Uterus (tissue), 4 donors: ENCODE data around the gene UBE3C. TPM values are rescaled to one million over a fixed set of nuclear protein-coding genes. Genes with fewer than 3 reads are reported as not detected.
A peak's percentile ranks its signal among the peaks of the same experiment; 100 is the strongest.

Experiments
- DNase-seq, 2 donors: peaks; one replicate each; pipeline ENCODE4 v3.0.0-alpha.2; 2019 to 2020
- H3K27ac ChIP-seq, 2 donors: fragments of 200-600 bp; sonication (generic); 1 replicate in 1 of 2; 2 replicates in 1 of 2; pipeline ENCODE4 v1.5.1; 2016 to 2018
- H3K27me3 ChIP-seq, 2 donors: fragments of 200-600 bp; sonication (generic); one replicate each; pipeline ENCODE4 v1.5.1; 2018 to 2019; ENCODE audit warnings: control low read depth in 1 of 2
- H3K36me3 ChIP-seq, 2 donors: fragments of 200-600 bp; sonication (generic); one replicate each; pipeline ENCODE4 v1.5.1; 2019; ENCODE audit warnings: control low read depth in 1 of 2
- H3K4me1 ChIP-seq, 2 donors: fragments of 200-600 bp; sonication (generic); one replicate each; pipeline ENCODE4 v1.5.1; 2018 to 2019; ENCODE audit warnings: control low read depth in 1 of 2
- H3K4me3 ChIP-seq, 2 donors: fragments of 200-600 bp; sonication (generic); 1 replicate in 1 of 2; 2 replicates in 1 of 2; pipeline ENCODE4 v1.5.1; 2018 to 2019; ENCODE audit warnings: mild to moderate bottlenecking in 1 of 2
- H3K9me3 ChIP-seq, 2 donors: fragments of 200-600 bp; sonication (generic); one replicate each; pipeline ENCODE4 v1.5.1; 2019; ENCODE audit warnings: control low read depth in 1 of 2
- POLR2A ChIP-seq, 2 donors: fragments of 450-650 bp; IDR thresholded peaks; one replicate each; pipeline ENCODE4 v1.6.1; 2016; ENCODE audit warnings: antibody characterized with exemption in 2 of 2, mild to moderate bottlenecking in 1 of 2, moderate library complexity in 1 of 2
- intact Hi-C: fragments of 100-400 bp; cut with DNase I; formaldehyde crosslinking; loops from one replicate; pipeline ENCODE4 v1.15.1; 2023; ENCODE audit warnings: low total_unique reads
- total RNA-seq, 4 donors: library from RNA; depleted of rRNA in 3 of 4; stranded (reverse); fragments of >200 nt in 3 of 4; gene quantifications; one replicate each; pipeline versions ENCODE4 v1.1.0 to v1.2.4, GENCODE V29; 2014 to 2023
- TF ChIP-seq, protein P1 (sequence below), 4 experiments: fragments of 200-600 bp in 2 of 4; fragments of 450-650 bp in 2 of 4; sonication (generic) in 2 of 4; IDR thresholded peaks; one replicate each; pipeline ENCODE4 v1.5.1; 2016 to 2019; ENCODE audit warnings: antibody characterized with exemption in 4 of 4, mild to moderate bottlenecking in 2 of 4, moderate library complexity in 1 of 4
- donor health status: DM: yes; HTN: yes; CAD: no.

The UBE3C gene
- total RNA-seq = 100 to 1,000 TPM in 2 of 4 donors, 10 to 100 TPM in 2; 54.1 to 121 (median 91.7) TPM

DNA sequence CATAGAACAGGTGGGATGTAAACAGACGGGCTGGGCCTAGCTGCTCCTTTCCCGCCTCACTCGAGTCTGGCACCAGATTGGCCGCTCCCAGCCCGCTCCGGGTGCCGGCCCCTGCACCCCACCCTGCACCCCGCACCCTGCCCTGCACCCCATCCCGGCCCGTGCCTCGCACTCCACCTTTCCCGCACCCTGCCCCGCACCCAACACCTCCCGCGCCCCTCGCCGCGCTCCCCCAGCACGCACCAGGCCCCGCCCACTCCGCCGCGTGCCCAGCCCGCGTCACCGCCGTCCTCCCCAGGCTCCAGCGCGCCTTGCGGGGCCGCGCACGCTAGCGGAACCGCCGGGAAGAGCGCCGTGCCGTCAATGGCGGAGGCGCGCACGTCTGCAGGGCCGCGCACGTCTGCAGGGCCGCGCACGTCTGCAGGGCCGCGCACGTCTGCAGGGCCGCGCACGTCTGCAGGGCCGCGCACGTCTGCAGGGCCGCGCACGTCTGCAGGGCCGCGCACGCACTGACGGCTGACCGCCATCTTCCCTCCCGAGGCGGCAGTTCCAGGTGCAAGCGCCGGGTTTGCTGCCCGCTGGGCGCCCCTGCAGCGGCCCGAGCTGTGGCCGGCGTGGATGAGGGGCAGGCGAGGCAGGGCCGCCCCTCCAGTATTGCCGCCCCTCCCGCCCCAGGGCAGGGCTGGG lies at the start of gene UBE3C:
Gene UBE3C, plus strand, starts transcription at position 503 of the 687 bp plus-strand sequence. CDS start 347 bp downstream, outside the sequence.
- TF ChIP-seq POLR2A (IDR thresholded peaks at IDR 0.05) = peak; percentile 29 to 75
- TF ChIP-seq, protein P1, sequence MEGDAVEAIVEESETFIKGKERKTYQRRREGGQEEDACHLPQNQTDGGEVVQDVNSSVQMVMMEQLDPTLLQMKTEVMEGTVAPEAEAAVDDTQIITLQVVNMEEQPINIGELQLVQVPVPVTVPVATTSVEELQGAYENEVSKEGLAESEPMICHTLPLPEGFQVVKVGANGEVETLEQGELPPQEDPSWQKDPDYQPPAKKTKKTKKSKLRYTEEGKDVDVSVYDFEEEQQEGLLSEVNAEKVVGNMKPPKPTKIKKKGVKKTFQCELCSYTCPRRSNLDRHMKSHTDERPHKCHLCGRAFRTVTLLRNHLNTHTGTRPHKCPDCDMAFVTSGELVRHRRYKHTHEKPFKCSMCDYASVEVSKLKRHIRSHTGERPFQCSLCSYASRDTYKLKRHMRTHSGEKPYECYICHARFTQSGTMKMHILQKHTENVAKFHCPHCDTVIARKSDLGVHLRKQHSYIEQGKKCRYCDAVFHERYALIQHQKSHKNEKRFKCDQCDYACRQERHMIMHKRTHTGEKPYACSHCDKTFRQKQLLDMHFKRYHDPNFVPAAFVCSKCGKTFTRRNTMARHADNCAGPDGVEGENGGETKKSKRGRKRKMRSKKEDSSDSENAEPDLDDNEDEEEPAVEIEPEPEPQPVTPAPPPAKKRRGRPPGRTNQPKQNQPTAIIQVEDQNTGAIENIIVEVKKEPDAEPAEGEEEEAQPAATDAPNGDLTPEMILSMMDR (IDR thresholded peaks at IDR 0.05) = peak in 1 of 4 experiments; percentile 13
- H3K9me3 ChIP-seq = no peaks in the 10 kb centered on the region
- intact Hi-C loops = no loop called here
- peak within 1 kb of the TSS; percentile 90 to 95 for H3K27ac ChIP-seq
- no peaks in the 10 kb centered on the region for H3K27me3 ChIP-seq
- peaks cover 3 to 12% of the 10 kb centered on the region in 2 donors for H3K4me1 ChIP-seq
- peak within 1 kb of the TSS; percentile 57 to 72 for H3K4me3 ChIP-seq
- DNase-seq = peak; percentile 86 to 92
- no peaks in the 10 kb centered on the region for H3K36me3 ChIP-seq

DNA sequence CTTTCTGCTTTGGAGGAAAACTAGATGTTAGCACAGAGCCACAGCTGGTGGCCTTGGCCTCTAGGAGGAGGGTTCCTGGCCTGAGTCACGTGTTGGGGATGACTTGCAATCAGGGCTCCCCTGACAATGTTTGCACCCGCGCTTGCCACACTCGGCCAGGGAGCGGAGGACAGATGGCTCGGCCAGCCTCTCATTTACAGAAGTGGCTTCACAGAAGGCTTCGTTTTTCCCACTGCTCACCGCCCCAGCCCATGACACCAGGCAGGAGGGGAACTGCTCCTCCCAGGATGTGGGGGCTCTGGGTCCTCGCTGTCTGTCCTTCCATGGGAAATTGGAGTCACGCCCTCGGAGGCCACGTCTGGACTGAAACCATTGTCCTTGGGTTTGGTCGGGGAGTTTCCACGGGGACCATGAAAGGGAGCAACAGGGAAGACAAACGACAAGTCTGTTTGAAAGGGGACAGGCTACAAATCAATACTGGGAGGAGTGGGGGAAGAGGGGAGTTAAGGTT lies 49.6 kb upstream of the UBE3C start:
- peaks cover 0 to 6% of the 10 kb centered on the region in 2 donors for H3K9me3 ChIP-seq
- no peak overlapping the region for H3K4me3 ChIP-seq
- TF ChIP-seq POLR2A (IDR thresholded peaks at IDR 0.05) = no peak
- TF ChIP-seq, protein P1 (IDR thresholded peaks at IDR 0.05) = no peak
- no peaks in the 10 kb centered on the region for H3K36me3 ChIP-seq
- no peaks in the 10 kb centered on the region for H3K27me3 ChIP-seq
- no peak for DNase-seq
- no peak overlapping the region for H3K27ac ChIP-seq
- H3K4me1 ChIP-seq = no peaks in the 10 kb centered on the region
- intact Hi-C loops = no loop called here

GRCh38 chr7:157090485-157091165 lies 48.1 kb upstream of the UBE3C start:
- intact Hi-C loops = no loop called here
- no peak overlapping the region for H3K4me3 ChIP-seq
- DNase-seq = no peak
- H3K9me3 ChIP-seq = no peaks in the 10 kb centered on the region
- no peak overlapping the region for H3K27ac ChIP-seq
- no peaks in the 10 kb centered on the region for H3K27me3 ChIP-seq
- no peaks in the 10 kb centered on the region for H3K4me1 ChIP-seq
- no peak for TF ChIP-seq POLR2A (IDR thresholded peaks at IDR 0.05)
- TF ChIP-seq, protein P1 (IDR thresholded peaks at IDR 0.05) = no peak
- H3K36me3 ChIP-seq = no peaks in the 10 kb centered on the region

DNA sequence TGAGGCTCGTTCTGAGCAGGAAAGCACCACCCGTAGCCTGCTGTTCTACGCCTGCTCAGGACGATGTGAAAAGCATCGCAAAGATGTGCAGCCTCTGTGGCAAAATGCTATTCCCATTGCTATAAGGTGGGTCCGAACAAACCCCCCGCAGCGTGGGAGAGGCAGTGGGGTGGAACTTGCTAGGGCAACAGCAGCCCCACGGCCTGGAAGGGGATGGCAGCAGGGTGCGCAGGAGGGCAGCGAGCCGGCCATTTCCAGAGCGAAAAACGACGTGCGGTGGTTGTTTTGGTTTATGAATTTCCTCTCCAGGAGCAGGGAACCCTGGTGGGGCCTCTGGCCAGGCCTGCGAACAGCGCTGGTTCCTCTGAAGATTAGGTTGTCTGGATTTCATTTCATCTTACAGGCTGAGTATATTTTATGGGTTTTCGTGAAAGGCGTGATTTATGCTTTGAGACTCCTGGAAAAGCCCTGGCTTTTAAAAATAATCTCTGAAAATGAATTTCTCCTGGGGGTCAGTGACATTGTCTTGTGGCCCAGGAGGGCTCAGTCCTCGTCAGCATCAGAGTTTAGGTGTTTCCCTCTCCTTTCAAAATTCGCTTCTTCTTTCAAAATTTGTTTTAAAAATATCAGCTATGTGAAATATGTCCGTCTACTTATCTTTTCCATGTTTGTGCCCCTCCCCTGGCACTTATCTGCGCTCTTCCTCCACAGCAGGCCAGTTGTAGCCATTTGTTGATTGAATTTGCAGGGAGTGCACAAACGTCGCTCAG lies 42.3 kb upstream of the UBE3C start:
- Histone ChIP-seq H3K27ac (no peak overlapping the region), H3K4me1 (no peaks in the 10 kb centered on the region), H3K4me3 (no peak overlapping the region), H3K9me3 (no peaks in the 10 kb centered on the region), H3K27me3 (no peaks in the 10 kb centered on the region), H3K36me3 (no peaks in the 10 kb centered on the region)
- TF ChIP-seq, protein P1 (IDR thresholded peaks at IDR 0.05) = no peak
- no peak for TF ChIP-seq POLR2A (IDR thresholded peaks at IDR 0.05)
- no peak for DNase-seq
- intact Hi-C loops = no loop called here
